HG03439 (cell line): ENCODE results near the gene AKR1D1.

Experiments used
- ATAC-seq: cut with Tn5 transposase; IDR thresholded peaks from one replicate; pipeline ENCODE4 v1.9.1; 2021; ENCODE audit warnings: mild to moderate bottlenecking, moderate library complexity; ENCODE audit not compliant: unreplicated experiment

The AKR1D1 gene

GRCh38 chr7:138161600-138162081 lies 85.4 kb downstream of the AKR1D1 start:
- peak; percentile 100 for ATAC-seq

- no peak for ATAC-seq
Measured at GRCh38 chr7:138162236-138162635, 86.0 kb downstream of the AKR1D1 start.

- no peak for ATAC-seq
Measured at GRCh38 chr7:138163800-138164199, 87.5 kb downstream of the AKR1D1 start.

GRCh38 chr7:138164804-138165203 lies 88.5 kb downstream of the AKR1D1 start:
- no peak for ATAC-seq

- no peak for ATAC-seq
Measured at GRCh38 chr7:138166681-138167080, 90.4 kb downstream of the AKR1D1 start.

GRCh38 chr7:138167222-138167621 lies 91.0 kb downstream of the AKR1D1 start:
- ATAC-seq, result no peak

GRCh38 chr7:138167869-138168296 lies 91.6 kb downstream of the AKR1D1 start:
- ATAC-seq, result no peak
